Coronary artery (tissue), 2 donors: ENCODE measurements around the gene FFAR4.

ENCODE experiments used
- DNase-seq: peaks from one replicate; pipeline ENCODE4 v3.0.0-alpha.2; 2017; ENCODE audit warnings: low spot score
- H3K27ac ChIP-seq, 2 donors: fragments of 200-600 bp; sonication (generic); one replicate each; pipeline ENCODE4 v1.5.1; 2016 to 2019
- H3K4me3 ChIP-seq: fragments of 200-600 bp; sonication (generic); 2 replicates; pipeline ENCODE4 v1.5.1; 2016; ENCODE audit warnings: mild to moderate bottlenecking, moderate library complexity
- CTCF ChIP-seq: fragments of 200-600 bp; sonication (generic); IDR thresholded peaks from one replicate; pipeline ENCODE4 v1.5.1; 2019; ENCODE audit warnings: antibody characterized with exemption

The FFAR4 gene

GRCh38 chr10:93580828-93581227 lies 14.4 kb downstream of the FFAR4 start:
- no peak overlapping the region for H3K27ac ChIP-seq
- TF ChIP-seq CTCF, result no peak
- H3K4me3 ChIP-seq, result no peak overlapping the region
- no peak for DNase-seq

- no peak for TF ChIP-seq CTCF
- H3K4me3 ChIP-seq, result no peak overlapping the region
- DNase-seq, result no peak
These were observed 18.0 kb downstream of the FFAR4 start for GRCh38 chr10:93584445-93584844.

GRCh38 chr10:93589648-93590562 lies 23.4 kb downstream of the FFAR4 start:
- peak; percentile 46 for DNase-seq
- Histone ChIP-seq H3K27ac (no peak overlapping the region), H3K4me3 (no peak overlapping the region)
- TF ChIP-seq CTCF, result no peak

More at GRCh38 chr10:93584445-93584844, 18.0 kb downstream of the FFAR4 start:
- H3K27ac ChIP-seq, result no peak overlapping the region

GRCh38 chr10:93590638-93591037 lies 24.2 kb downstream of the FFAR4 start:
- H3K27ac ChIP-seq, result no peak overlapping the region
- no peak overlapping the region for H3K4me3 ChIP-seq
- no peak for TF ChIP-seq CTCF
- DNase-seq, result peak; percentile 52

- Histone ChIP-seq H3K27ac (no peak overlapping the region), H3K4me3 (no peak overlapping the region)
- DNase-seq, result peak; percentile 59
- TF ChIP-seq CTCF, result no peak
These were observed 24.8 kb downstream of the FFAR4 start for GRCh38 chr10:93591065-93591808.

- Histone ChIP-seq H3K27ac (no peak overlapping the region), H3K4me3 (no peak overlapping the region)
- DNase-seq, result no peak
- no peak for TF ChIP-seq CTCF
These were observed 26.8 kb downstream of the FFAR4 start for GRCh38 chr10:93593254-93593653.
